Parathyroid adenoma (tissue), 2 donors: Measurements from ENCODE around the gene PRKAG3.

Source experiments
- H2AFZ ChIP-seq: fragments of 300-600 bp; sonication (generic); one replicate; pipeline ENCODE4 v1.7.0; 2017; ENCODE audit warnings: antibody characterized with exemption, mild to moderate bottlenecking
- H3K27ac ChIP-seq: fragments of 300-600 bp; sonication (generic); one replicate; pipeline ENCODE4 v1.7.0; 2017
- H3K27me3 ChIP-seq: fragments of 300-600 bp; sonication (generic); one replicate; pipeline ENCODE4 v1.7.0; 2017; ENCODE audit warnings: low read length; ENCODE audit not compliant: control insufficient read depth, insufficient read depth
- H3K36me3 ChIP-seq: fragments of 300-600 bp; sonication (generic); one replicate; pipeline ENCODE4 v1.7.0; 2017; ENCODE audit warnings: low read length; ENCODE audit not compliant: control insufficient read depth, insufficient read depth
- H3K4me1 ChIP-seq: fragments of 300-600 bp; sonication (generic); one replicate; pipeline ENCODE4 v1.7.0; 2017; ENCODE audit warnings: control low read depth
- H3K4me2 ChIP-seq: fragments of 300-600 bp; sonication (generic); one replicate; pipeline ENCODE4 v1.7.0; 2017; ENCODE audit warnings: low read length
- H3K4me3 ChIP-seq: fragments of 300-600 bp; sonication (generic); one replicate; pipeline ENCODE4 v1.7.0; 2017; ENCODE audit warnings: low read depth, low read length
- H3K79me2 ChIP-seq: fragments of 300-600 bp; sonication (generic); one replicate; pipeline ENCODE4 v1.7.0; 2017; ENCODE audit warnings: control low read depth
- H3K9ac ChIP-seq: fragments of 300-600 bp; sonication (generic); one replicate; pipeline ENCODE4 v1.7.0; 2017; ENCODE audit warnings: mild to moderate bottlenecking
- H3K9me3 ChIP-seq: fragments of 300-600 bp; sonication (generic); one replicate; pipeline ENCODE4 v1.7.0; 2017; ENCODE audit warnings: low read length; ENCODE audit not compliant: control insufficient read depth
- CTCF ChIP-seq: fragments of 300-600 bp; sonication (generic); IDR thresholded peaks from one replicate; pipeline ENCODE4 v1.7.0; 2017; ENCODE audit warnings: antibody characterized with exemption, mild to moderate bottlenecking
- donor health status: primary hyperparathyroidism.

The PRKAG3 gene

DNA sequence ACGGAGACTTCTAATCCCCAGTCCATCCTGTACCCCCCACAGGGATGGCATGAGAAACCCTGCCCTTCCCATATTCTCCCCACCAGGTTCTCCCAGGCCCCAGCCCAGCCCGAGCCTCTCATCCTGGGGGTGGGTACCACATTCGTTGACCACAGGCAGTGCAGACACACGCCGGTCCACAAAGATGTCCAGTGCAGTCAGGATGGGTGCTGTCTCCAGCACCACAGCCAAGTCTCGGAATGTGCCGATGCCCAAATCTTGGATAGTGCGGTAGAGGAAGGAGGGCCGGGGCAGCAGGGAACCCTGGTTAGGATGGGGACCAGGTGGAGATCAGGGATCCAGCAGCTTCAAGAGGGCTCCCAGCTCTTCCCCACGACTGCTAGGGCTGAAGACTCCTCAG lies 4.8 kb downstream of the PRKAG3 start:
- Histone ChIP-seq H3K4me1 (no peaks in the 10 kb centered on the region), H3K27ac (no peak overlapping the region), H3K27me3 (no peaks in the 10 kb centered on the region), H3K4me2 (no peak overlapping the region), H3K4me3 (no peak overlapping the region), H2AFZ (no peak overlapping the region), H3K79me2 (no peaks in the 10 kb centered on the region), H3K36me3 (no peaks in the 10 kb centered on the region), H3K9ac (no peak overlapping the region), H3K9me3 (no peaks in the 10 kb centered on the region)
- no peak for TF ChIP-seq CTCF

GRCh38 chr2:218824004-218824403 lies 7.6 kb downstream of the PRKAG3 start:
- Histone ChIP-seq H3K4me1 (no peaks in the 10 kb centered on the region), H3K27me3 (no peaks in the 10 kb centered on the region), H3K4me2 (no peak overlapping the region), H3K36me3 (no peaks in the 10 kb centered on the region), H3K9ac (no peak overlapping the region), H3K27ac (no peak overlapping the region), H3K4me3 (no peak overlapping the region), H3K9me3 (no peaks in the 10 kb centered on the region), H2AFZ (no peak overlapping the region), H3K79me2 (no peaks in the 10 kb centered on the region)
- TF ChIP-seq CTCF = no peak

DNA sequence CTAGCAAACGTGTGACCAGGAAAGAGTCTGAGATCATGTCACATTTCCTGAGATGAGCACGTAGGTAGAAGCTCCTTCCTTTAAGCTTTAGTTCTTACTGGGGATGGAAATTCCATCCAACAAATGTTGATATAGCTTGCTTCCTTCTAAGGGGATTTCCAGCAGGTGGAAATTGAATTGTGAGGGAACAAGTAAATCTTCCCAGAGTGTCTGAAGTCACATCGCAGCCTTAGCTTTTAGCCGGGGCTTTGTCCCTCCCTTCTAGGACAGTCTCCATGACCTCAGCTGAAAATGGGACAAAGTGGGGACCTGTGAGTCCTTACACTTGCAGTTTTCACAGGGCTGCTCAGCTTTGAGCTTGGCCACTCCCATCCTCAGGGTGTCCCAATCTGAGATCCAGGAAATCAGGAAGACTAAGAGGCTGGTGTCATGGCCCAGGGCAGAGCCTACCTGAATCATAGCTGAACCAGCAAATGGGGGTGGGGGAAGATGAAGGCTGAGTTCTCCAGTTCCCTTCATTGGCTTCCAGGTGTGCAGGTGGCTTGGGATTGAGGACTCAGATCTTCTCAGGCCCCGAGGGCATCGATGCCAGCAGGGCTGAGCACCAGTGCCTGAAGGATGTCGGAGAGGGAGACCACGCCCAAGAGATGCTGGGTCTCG lies 8.3 kb downstream of the PRKAG3 start:
- no peak for TF ChIP-seq CTCF
- no peak overlapping the region for H3K27ac ChIP-seq
- no peaks in the 10 kb centered on the region for H3K27me3 ChIP-seq
- no peaks in the 10 kb centered on the region for H3K36me3 ChIP-seq
- H3K4me2 ChIP-seq = no peak overlapping the region
- no peaks in the 10 kb centered on the region for H3K79me2 ChIP-seq
- H3K9me3 ChIP-seq = no peaks in the 10 kb centered on the region
- H3K4me3 ChIP-seq = no peak overlapping the region
- H3K4me1 ChIP-seq = no peaks in the 10 kb centered on the region
- H3K9ac ChIP-seq = no peak overlapping the region
- no peak overlapping the region for H2AFZ ChIP-seq

- H3K9me3 ChIP-seq = no peaks in the 10 kb centered on the region
- no peak overlapping the region for H2AFZ ChIP-seq
- H3K36me3 ChIP-seq = no peaks in the 10 kb centered on the region
- no peaks in the 10 kb centered on the region for H3K27me3 ChIP-seq
- no peak overlapping the region for H3K9ac ChIP-seq
- H3K4me2 ChIP-seq = no peak overlapping the region
- no peaks in the 10 kb centered on the region for H3K4me1 ChIP-seq
- TF ChIP-seq CTCF = no peak
- H3K4me3 ChIP-seq = no peak overlapping the region
- no peak overlapping the region for H3K27ac ChIP-seq
- no peaks in the 10 kb centered on the region for H3K79me2 ChIP-seq
Observed at GRCh38 chr2:218822622-218823021, 9.0 kb downstream of the PRKAG3 start.

DNA sequence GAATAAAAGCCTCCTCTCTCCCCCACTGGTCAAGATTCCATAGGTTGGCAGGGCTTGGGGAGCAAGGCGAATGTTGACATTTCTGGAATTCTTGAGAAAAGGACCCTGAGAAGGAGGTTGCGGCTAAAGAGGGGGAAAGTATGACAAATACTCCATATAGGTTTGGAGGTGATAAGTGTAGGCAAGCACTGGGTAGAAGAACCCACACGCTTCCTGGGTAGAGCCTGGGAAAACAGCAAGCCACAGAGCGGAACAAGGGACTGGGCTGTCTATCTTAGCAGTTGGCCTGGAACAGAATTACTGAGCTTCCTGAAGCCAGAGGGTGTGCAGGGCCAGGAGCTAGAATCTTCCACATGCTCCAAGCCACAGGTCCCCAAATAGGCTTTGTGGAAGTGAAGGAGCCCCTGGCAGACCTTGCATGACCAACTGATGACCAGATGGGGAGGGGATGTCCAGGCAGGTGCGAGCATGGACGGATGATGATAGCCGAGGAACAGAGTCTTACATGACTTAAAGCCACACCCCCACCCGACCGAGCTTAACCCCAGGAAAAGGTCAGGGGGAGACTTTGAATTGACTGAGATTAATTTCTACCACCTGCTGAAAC lies 9.9 kb downstream of the PRKAG3 start:
- TF ChIP-seq CTCF = no peak
- no peak overlapping the region for H3K27ac ChIP-seq
- no peak overlapping the region for H2AFZ ChIP-seq
- no peaks in the 10 kb centered on the region for H3K27me3 ChIP-seq
- no peaks in the 10 kb centered on the region for H3K36me3 ChIP-seq
- H3K79me2 ChIP-seq = no peaks in the 10 kb centered on the region
- H3K9ac ChIP-seq = no peak overlapping the region
- no peak overlapping the region for H3K4me3 ChIP-seq
- H3K9me3 ChIP-seq = no peaks in the 10 kb centered on the region
- no peak overlapping the region for H3K4me2 ChIP-seq
- no peaks in the 10 kb centered on the region for H3K4me1 ChIP-seq
